Fibroblast of skin of abdomen (primary cell): Measurements from ENCODE around the gene USP24.
"Not testable (repeated sequence)": the region's sequence is repeated elsewhere in the genome, so short reads cannot be mapped to it uniquely, and the experiment has no call there.

Experiments
- DNase-seq: peaks from one replicate; pipeline ENCODE4 v3.0.0-alpha.2; 2013

Gene USP24

GRCh38 chr1:55229726-55230125, 14.6 kb upstream of the USP24 start:
- DNase-seq = not testable (repeated sequence)

- no peak for DNase-seq
Measured at GRCh38 chr1:55225228-55225627, 10.1 kb upstream of the USP24 start.

- no peak for DNase-seq
Measured at GRCh38 chr1:55224729-55225128, 9.6 kb upstream of the USP24 start.

GRCh38 chr1:55222152-55222551, 7.0 kb upstream of the USP24 start:
- DNase-seq = no peak

GRCh38 chr1:55217226-55217986, 2.2 kb upstream of the USP24 start:
- no peak for DNase-seq

- DNase-seq = no peak
Measured at GRCh38 chr1:55216096-55216495, 932 bp upstream of the USP24 start.

GRCh38 chr1:55214934-55215193, 300 bp downstream of the USP24 start:
- peak; percentile 37 for DNase-seq

GRCh38 chr1:55214212-55214933, 791 bp downstream of the USP24 start:
- DNase-seq = peak; percentile 23

- no peak for DNase-seq
Measured at GRCh38 chr1:55213885-55214211, 1.3 kb downstream of the USP24 start.

- no peak for DNase-seq
Measured at GRCh38 chr1:55213151-55213884, 1.8 kb downstream of the USP24 start.

- no peak for DNase-seq
Measured at GRCh38 chr1:55212349-55213150, 2.6 kb downstream of the USP24 start.

- no peak for DNase-seq
Measured at GRCh38 chr1:55211863-55212262, 3.3 kb downstream of the USP24 start.

- no peak for DNase-seq
Measured at GRCh38 chr1:55210990-55211801, 4.0 kb downstream of the USP24 start.

GRCh38 chr1:55209247-55209646, 5.9 kb downstream of the USP24 start:
- peak; percentile 15 for DNase-seq

GRCh38 chr1:55206210-55206609, 9.0 kb downstream of the USP24 start:
- no peak for DNase-seq

- DNase-seq = no peak
Measured at GRCh38 chr1:55204997-55205396, 10.2 kb downstream of the USP24 start.

- no peak for DNase-seq
Measured at GRCh38 chr1:55203064-55203463, 12.1 kb downstream of the USP24 start.

GRCh38 chr1:55200667-55201066, 14.5 kb downstream of the USP24 start:
- no peak for DNase-seq

- not testable (repeated sequence) for DNase-seq
Measured at GRCh38 chr1:55199735-55200134, 15.4 kb downstream of the USP24 start.

GRCh38 chr1:55198044-55198443, 17.1 kb downstream of the USP24 start:
- DNase-seq = no peak

GRCh38 chr1:55197099-55197498, 18.1 kb downstream of the USP24 start:
- DNase-seq = no peak

GRCh38 chr1:55196433-55197035, 18.6 kb downstream of the USP24 start:
- DNase-seq = no peak
